Activated CD8-positive, alpha-beta memory T cell treated with anti-CD3 and anti-CD28 coated beads, Interleukin-2, amount 50 U/mL, for 4 hours (primary cell): ENCODE measurements around the gene ETV5.

ENCODE experiments used
- DNase-seq: peaks from one replicate; pipeline ENCODE4 v3.0.0-alpha.2; 2020

ETV5 gene

GRCh38 chr3:186108941-186109865 lies at the start of gene ETV5:
Gene ETV5 (minus strand): TSS chr3:186109089. CDS start chr3:186105868, 3,221 bp downstream.
- DNase-seq = peak; percentile 83

GRCh38 chr3:186154641-186155040 lies 45.8 kb upstream of the ETV5 start:
- DNase-seq = no peak

GRCh38 chr3:186152889-186153292 lies 44.0 kb upstream of the ETV5 start:
- DNase-seq = no peak

- no peak for DNase-seq
These were observed 43.5 kb upstream of the ETV5 start for GRCh38 chr3:186152361-186152798.

- no peak for DNase-seq
These were observed 42.4 kb upstream of the ETV5 start for GRCh38 chr3:186151077-186151971.

- no peak for DNase-seq
These were observed 41.3 kb upstream of the ETV5 start for GRCh38 chr3:186150041-186150830.

GRCh38 chr3:186149319-186149960 lies 40.6 kb upstream of the ETV5 start:
- DNase-seq = no peak

GRCh38 chr3:186144257-186144656 lies 35.4 kb upstream of the ETV5 start:
- no peak for DNase-seq

- DNase-seq = no peak
These were observed 34.4 kb upstream of the ETV5 start for GRCh38 chr3:186143250-186143649.

- no peak for DNase-seq
These were observed 33.6 kb upstream of the ETV5 start for GRCh38 chr3:186142393-186142932.

GRCh38 chr3:186141790-186142189 lies 32.9 kb upstream of the ETV5 start:
- no peak for DNase-seq

- no peak for DNase-seq
These were observed 29.5 kb upstream of the ETV5 start for GRCh38 chr3:186138272-186138981.

- DNase-seq = no peak
These were observed 28.3 kb upstream of the ETV5 start for GRCh38 chr3:186137051-186137685.

- DNase-seq = no peak
These were observed 25.1 kb upstream of the ETV5 start for GRCh38 chr3:186133980-186134379.

- no peak for DNase-seq
These were observed 23.6 kb upstream of the ETV5 start for GRCh38 chr3:186132487-186132886.

GRCh38 chr3:186129206-186129605 lies 20.3 kb upstream of the ETV5 start:
- no peak for DNase-seq

- no peak for DNase-seq
These were observed 19.3 kb upstream of the ETV5 start for GRCh38 chr3:186128158-186128557.

GRCh38 chr3:186127463-186127862 lies 18.6 kb upstream of the ETV5 start:
- no peak for DNase-seq

- no peak for DNase-seq
These were observed 16.2 kb upstream of the ETV5 start for GRCh38 chr3:186125118-186125517.

- DNase-seq = no peak
These were observed 15.7 kb upstream of the ETV5 start for GRCh38 chr3:186124592-186124991.

GRCh38 chr3:186123012-186123411 lies 14.1 kb upstream of the ETV5 start:
- DNase-seq = no peak
